NB4 (cell line): ENCODE data around the gene PELI2.

ENCODE experiments used
- DNase-seq: peaks from one replicate; pipeline ENCODE4 v3.0.0; 2010; ENCODE audit warnings: low read depth
- H3K4me3 ChIP-seq: one replicate; pipeline ENCODE4 v1.5.1; 2011; ENCODE audit warnings: mild to moderate bottlenecking, low read depth, low read length, moderate library complexity
- CTCF ChIP-seq: IDR thresholded peaks from one replicate; pipeline ENCODE4 v1.5.1; 2012; ENCODE audit warnings: low read depth, low read length
- MAX ChIP-seq: IDR thresholded peaks from 2 replicates; pipeline ENCODE4 v1.6.1; 2011; ENCODE audit warnings: low read depth, low read length
- MYC ChIP-seq: IDR thresholded peaks from 2 replicates; pipeline ENCODE4 v1.6.1; 2011; ENCODE audit warnings: low read depth, low read length
- POLR2A ChIP-seq: IDR thresholded peaks from 2 replicates; pipeline ENCODE4 v1.6.1; 2011; ENCODE audit warnings: mild to moderate bottlenecking; ENCODE audit not compliant: insufficient read length; ENCODE audit errors: extremely low read depth

Gene PELI2

GRCh38 chr14:56247495-56248200 is 129.4 kb downstream of the PELI2 start:
- no peak overlapping the region for H3K4me3 ChIP-seq
- DNase-seq: no peak
- no peak for TF ChIP-seq MAX
- no peak for TF ChIP-seq MYC

GRCh38 chr14:56248442-56248841 is 130.2 kb downstream of the PELI2 start:
- no peak for TF ChIP-seq CTCF
- no peak for TF ChIP-seq POLR2A
- no peak for TF ChIP-seq MYC
- no peak for TF ChIP-seq MAX
- H3K4me3 ChIP-seq: no peak overlapping the region
- no peak for DNase-seq

GRCh38 chr14:56261046-56261445 is 142.8 kb downstream of the PELI2 start:
- H3K4me3 ChIP-seq: no peak overlapping the region
- TF ChIP-seq MYC (no peak), POLR2A (no peak), CTCF (no peak), MAX (no peak)
- no peak for DNase-seq

GRCh38 chr14:56262530-56262929 is 144.3 kb downstream of the PELI2 start:
- TF ChIP-seq POLR2A (no peak), CTCF (no peak), MAX (no peak), MYC (no peak)
- no peak overlapping the region for H3K4me3 ChIP-seq
- no peak for DNase-seq

GRCh38 chr14:56268039-56268438 is 149.8 kb downstream of the PELI2 start:
- DNase-seq: no peak
- TF ChIP-seq MAX: no peak
- TF ChIP-seq CTCF: no peak
- TF ChIP-seq POLR2A: no peak
- TF ChIP-seq MYC: no peak
- H3K4me3 ChIP-seq: no peak overlapping the region

- DNase-seq: no peak
- TF ChIP-seq POLR2A (no peak), CTCF (no peak), MYC (no peak), MAX (no peak)
- no peak overlapping the region for H3K4me3 ChIP-seq
These were observed 150.5 kb downstream of the PELI2 start for GRCh38 chr14:56268673-56269072.
